HAP-1 (cell line): ENCODE results near the gene FANCD2OS.
"Not testable (repeated sequence)": the region's sequence is repeated elsewhere in the genome, so short reads cannot be mapped to it uniquely, and the experiment has no call there.

Experiments used
- DNase-seq, 2 experiments: peaks; one replicate each; pipeline ENCODE4 v3.0.0-alpha.2; 2016 to 2020; ENCODE audit warnings: low spot score in 2 of 2
- H3K27me3 ChIP-seq: fragments of 250-450 bp; sonication (Bioruptor Pico); 2 replicates; pipeline ENCODE4 v1.5.1; 2020; ENCODE audit warnings: low read depth, mild to moderate bottlenecking, moderate library complexity
- H3K36me3 ChIP-seq: fragments of 250-450 bp; sonication (Bioruptor Pico); replicated peaks from 2 replicates; pipeline ENCODE4 v1.5.1; 2020; ENCODE audit warnings: mild to moderate bottlenecking
- H3K4me1 ChIP-seq: fragments of 250-450 bp; sonication (Bioruptor Pico); 2 replicates; pipeline ENCODE4 v1.5.1; 2020; ENCODE audit warnings: mild to moderate bottlenecking
- H3K4me3 ChIP-seq: fragments of 250-450 bp; sonication (Bioruptor Pico); 2 replicates; pipeline ENCODE4 v1.5.1; 2020; ENCODE audit warnings: mild to moderate bottlenecking, moderate library complexity
- H3K9me3 ChIP-seq: fragments of 250-450 bp; sonication (Bioruptor Pico); 2 replicates; pipeline ENCODE4 v1.5.1; 2020; ENCODE audit warnings: mild to moderate bottlenecking, moderate library complexity
- in situ Hi-C: fragments of 300-500 bp; cut with MboI; formaldehyde crosslinking; loops from 3 replicates; pipeline ENCODE4 v1.14.3; 2020; ENCODE audit warnings: low sequenced_read_pairs, inconsistent platforms, mixed read lengths

The FANCD2OS gene, protein sequence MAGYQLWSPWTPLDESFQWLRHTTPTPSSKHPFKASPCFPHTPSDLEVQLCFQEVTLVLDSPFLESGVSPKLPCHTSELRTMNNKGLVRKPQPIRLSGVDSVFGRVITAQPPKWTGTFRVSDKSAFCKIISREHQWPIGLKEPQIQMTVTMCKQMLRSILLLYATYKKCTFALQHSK

DNA sequence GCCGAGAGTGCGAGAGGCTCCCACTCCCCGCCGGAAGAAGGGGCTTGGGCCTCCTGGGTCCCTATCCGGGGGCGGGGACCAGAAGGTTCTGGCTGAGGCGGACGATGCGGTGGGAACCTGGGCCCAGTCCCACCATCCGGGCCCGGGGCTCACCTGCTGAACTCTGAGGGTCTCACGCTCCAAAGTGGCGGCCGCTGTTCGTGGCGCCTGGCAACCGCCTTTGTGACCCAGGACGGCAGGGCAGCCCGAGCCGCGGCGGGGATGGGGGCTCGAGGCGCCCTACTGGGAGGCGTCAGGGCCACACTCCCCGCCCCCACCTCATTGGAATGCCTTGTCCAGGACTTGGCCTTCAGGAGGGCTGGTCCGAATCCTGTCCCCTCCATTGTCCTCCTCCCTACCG is at the start of gene FANCD2OS:
TSS of gene FANCD2OS (minus strand) at position 165 of the 400 bp plus-strand sequence. CDS start 3,481 bp downstream, outside the sequence.
- no peaks in the 10 kb centered on the region; the same call in 1 of the 2 replicates for H3K36me3 ChIP-seq
- H3K9me3 ChIP-seq, result no peaks in the 10 kb centered on the region
- in situ Hi-C loops, result no loop called here
- no peak for DNase-seq
- no peaks in the 10 kb centered on the region for H3K27me3 ChIP-seq
- no peak within 1 kb of the TSS for H3K4me3 ChIP-seq
- no peaks in the 10 kb centered on the region for H3K4me1 ChIP-seq

- Histone ChIP-seq H3K4me1 (no peaks in the 10 kb centered on the region), H3K27me3 (no peaks in the 10 kb centered on the region), H3K36me3 (peaks cover 8% of the 10 kb centered on the region), H3K4me3 (no peak overlapping the region), H3K9me3 (no peaks in the 10 kb centered on the region)
- DNase-seq, result no peak
- in situ Hi-C loops, result no loop called here
Observed at GRCh38 chr3:10157031-10157430, 49.0 kb upstream of the FANCD2OS start.

DNA sequence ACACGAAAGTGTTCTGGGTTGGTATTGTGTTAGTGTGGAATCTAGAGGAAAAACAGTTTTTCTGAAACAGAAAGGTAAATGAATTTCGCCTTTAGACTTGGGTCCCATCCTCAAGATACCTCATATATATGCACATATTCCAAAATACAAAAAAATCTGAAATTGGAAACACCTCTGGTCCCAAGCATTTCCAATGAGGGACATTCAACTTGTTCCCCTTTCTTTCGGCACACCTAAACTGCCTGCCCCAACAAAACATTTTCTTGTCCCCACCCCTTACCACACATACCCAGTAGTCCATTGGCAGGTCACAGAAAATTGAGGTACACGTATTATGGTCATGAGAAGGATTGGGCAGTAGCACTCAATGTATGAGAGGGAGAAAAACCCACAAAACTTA is 47.6 kb upstream of the FANCD2OS start:
- Histone ChIP-seq H3K27me3 (no peaks in the 10 kb centered on the region), H3K4me3 (no peak overlapping the region), H3K4me1 (no peaks in the 10 kb centered on the region), H3K36me3 (peaks cover 22% of the 10 kb centered on the region), H3K9me3 (no peaks in the 10 kb centered on the region)
- DNase-seq, result no peak
- in situ Hi-C loops, result no loop called here

- no peaks in the 10 kb centered on the region for H3K27me3 ChIP-seq
- in situ Hi-C loops, result no loop called here
- no peaks in the 10 kb centered on the region for H3K4me1 ChIP-seq
- H3K36me3 ChIP-seq, result peaks cover 28% of the 10 kb centered on the region
- H3K4me3 ChIP-seq, result no peak overlapping the region
- DNase-seq, result no peak
- no peaks in the 10 kb centered on the region for H3K9me3 ChIP-seq
Observed at GRCh38 chr3:10155123-10155472, 47.0 kb upstream of the FANCD2OS start.

DNA sequence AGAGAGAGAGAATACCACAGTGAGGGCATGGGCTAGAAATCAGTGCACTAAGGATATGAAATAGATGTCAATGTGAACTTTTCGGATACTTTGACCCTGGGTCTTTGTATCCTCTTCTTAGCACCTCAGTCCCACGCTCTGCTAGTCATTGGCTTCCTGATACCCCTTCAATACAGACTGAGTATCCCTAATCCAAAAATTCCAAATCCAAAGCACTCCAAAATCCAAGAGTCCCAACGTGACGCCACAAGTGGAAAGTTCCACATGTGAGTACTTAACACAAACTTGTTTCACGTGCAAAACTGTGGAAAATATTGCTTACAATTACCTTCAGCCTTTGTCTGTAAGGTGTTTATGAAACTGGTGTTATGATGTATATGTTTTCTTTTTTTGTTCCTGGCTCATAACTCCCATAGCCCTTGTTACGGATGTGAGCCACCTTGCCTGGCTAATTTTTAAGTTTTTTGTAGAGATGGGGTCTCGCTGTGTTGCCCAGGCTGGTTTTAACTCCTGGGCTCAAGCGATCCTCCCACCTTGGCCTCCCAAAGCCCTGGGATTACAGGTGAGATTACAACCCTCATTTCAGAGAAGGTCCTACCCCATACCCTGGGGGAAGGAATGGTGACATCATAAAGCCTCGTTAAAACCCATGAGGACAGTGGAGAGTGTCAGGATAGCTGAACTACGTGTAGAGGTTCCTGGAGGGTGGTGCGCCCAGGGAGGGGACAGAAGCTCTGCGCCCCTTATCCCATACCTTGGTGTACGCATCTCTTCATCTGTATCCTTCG is 46.5 kb upstream of the FANCD2OS start:
- Histone ChIP-seq H3K4me1 (no peaks in the 10 kb centered on the region), H3K36me3 (peaks cover 33% of the 10 kb centered on the region), H3K27me3 (no peaks in the 10 kb centered on the region), H3K4me3 (no peak overlapping the region), H3K9me3 (no peaks in the 10 kb centered on the region)
- in situ Hi-C loops, result no loop called here
- DNase-seq, result no peak

DNA sequence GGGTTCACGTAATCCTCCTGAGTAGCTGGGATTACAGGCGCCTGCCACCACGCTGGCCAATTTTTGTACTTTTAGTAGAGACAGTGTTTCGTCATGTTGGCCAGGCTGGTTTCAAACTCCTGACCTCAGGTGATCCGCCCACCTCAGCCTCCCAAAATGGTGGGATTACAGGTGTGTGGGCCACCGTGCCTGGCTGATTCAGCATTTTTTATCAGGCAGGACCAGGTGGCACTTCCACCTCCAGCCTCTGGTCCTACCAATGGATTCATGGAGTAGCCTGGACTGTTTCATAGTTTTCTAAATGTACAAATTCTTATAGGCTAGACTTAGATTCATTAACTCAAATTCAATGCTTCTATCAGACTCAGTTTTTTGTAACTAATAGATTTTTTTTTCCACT is 42.9 kb upstream of the FANCD2OS start:
- in situ Hi-C loops, result no loop called here
- no peaks in the 10 kb centered on the region for H3K4me1 ChIP-seq
- no peak for DNase-seq
- peaks cover 57% of the 10 kb centered on the region for H3K36me3 ChIP-seq
- H3K4me3 ChIP-seq, result no peak overlapping the region
- no peaks in the 10 kb centered on the region for H3K27me3 ChIP-seq
- H3K9me3 ChIP-seq, result no peaks in the 10 kb centered on the region

DNA sequence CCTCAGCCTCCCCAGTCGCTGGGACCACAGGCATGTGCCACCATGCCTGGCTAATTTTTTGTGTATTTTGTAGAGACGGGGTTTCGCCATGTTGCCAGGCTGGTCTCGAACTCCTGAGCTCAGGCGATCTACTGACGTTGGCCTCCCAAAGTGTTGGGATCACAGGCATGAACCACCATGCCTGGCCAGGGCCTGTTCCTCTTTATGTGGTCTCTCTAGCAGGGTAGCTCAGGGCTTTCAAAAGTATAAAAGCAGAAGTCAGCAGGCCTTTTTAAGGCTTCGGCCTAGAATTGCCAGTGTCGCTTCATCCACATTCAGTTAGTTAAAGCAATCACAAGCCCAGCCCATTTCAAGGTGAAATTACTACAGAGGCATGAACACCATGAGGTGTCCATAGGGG is 41.2 kb upstream of the FANCD2OS start:
- H3K4me3 ChIP-seq, result no peak overlapping the region
- DNase-seq, result no peak
- H3K9me3 ChIP-seq, result no peaks in the 10 kb centered on the region
- no peaks in the 10 kb centered on the region for H3K27me3 ChIP-seq
- H3K36me3 ChIP-seq, result peaks cover 70% of the 10 kb centered on the region
- in situ Hi-C loops, result no loop called here
- H3K4me1 ChIP-seq, result no peaks in the 10 kb centered on the region

DNA sequence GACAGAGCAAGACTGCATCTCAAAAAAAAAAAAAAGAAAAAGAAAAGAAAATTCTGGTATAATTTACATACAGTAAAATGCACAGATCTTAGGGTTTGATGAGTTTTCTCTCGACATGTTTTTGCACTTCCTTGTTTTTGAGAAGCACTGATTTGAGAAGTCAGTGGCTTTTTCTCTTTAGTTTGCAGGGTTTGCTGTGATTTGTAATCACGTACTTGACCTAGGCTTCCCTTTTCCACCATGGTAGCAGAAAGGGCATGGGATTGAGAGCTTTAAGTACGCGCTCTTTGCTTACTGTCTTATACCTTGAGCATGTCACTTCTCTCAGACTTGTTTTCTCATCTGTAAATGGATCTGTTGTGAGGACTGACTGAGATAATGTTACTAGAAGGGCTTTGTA is 37.6 kb upstream of the FANCD2OS start:
- in situ Hi-C loops, result no loop called here
- Histone ChIP-seq H3K4me1 (peaks cover 2% of the 10 kb centered on the region; the same call in 1 of the 2 replicates), H3K27me3 (no peaks in the 10 kb centered on the region), H3K4me3 (no peak overlapping the region), H3K36me3 (peaks cover 48% of the 10 kb centered on the region), H3K9me3 (no peaks in the 10 kb centered on the region)
- DNase-seq, result no peak

- DNase-seq, result peak; percentile 34 to 43
- peak overlapping the region; percentile 94 for H3K4me3 ChIP-seq
- H3K4me1 ChIP-seq, result peaks cover 2% of the 10 kb centered on the region; the same call in 1 of the 2 replicates
- no peaks in the 10 kb centered on the region for H3K27me3 ChIP-seq
- no peaks in the 10 kb centered on the region for H3K9me3 ChIP-seq
- in situ Hi-C loops, result no loop called here
- H3K36me3 ChIP-seq, result peaks cover 27% of the 10 kb centered on the region
Observed at GRCh38 chr3:10142707-10143560, 34.9 kb upstream of the FANCD2OS start.

GRCh38 chr3:10140996-10141546 is 33.0 kb upstream of the FANCD2OS start:
- H3K9me3 ChIP-seq, result no peaks in the 10 kb centered on the region
- H3K27me3 ChIP-seq, result no peaks in the 10 kb centered on the region
- peaks cover 2% of the 10 kb centered on the region; the same call in 1 of the 2 replicates for H3K4me1 ChIP-seq
- peaks cover 12% of the 10 kb centered on the region for H3K36me3 ChIP-seq
- no peak overlapping the region; the same call in 1 of the 2 replicates for H3K4me3 ChIP-seq
- in situ Hi-C loops, result no loop called here
- DNase-seq, result no peak

GRCh38 chr3:10137178-10137577 is 29.1 kb upstream of the FANCD2OS start:
- Histone ChIP-seq H3K9me3 (no peaks in the 10 kb centered on the region), H3K4me1 (no peaks in the 10 kb centered on the region), H3K4me3 (no peak overlapping the region), H3K36me3 (no peaks in the 10 kb centered on the region; the same call in 1 of the 2 replicates), H3K27me3 (no peaks in the 10 kb centered on the region)
- no peak for DNase-seq
- in situ Hi-C loops, result no loop called here

DNA sequence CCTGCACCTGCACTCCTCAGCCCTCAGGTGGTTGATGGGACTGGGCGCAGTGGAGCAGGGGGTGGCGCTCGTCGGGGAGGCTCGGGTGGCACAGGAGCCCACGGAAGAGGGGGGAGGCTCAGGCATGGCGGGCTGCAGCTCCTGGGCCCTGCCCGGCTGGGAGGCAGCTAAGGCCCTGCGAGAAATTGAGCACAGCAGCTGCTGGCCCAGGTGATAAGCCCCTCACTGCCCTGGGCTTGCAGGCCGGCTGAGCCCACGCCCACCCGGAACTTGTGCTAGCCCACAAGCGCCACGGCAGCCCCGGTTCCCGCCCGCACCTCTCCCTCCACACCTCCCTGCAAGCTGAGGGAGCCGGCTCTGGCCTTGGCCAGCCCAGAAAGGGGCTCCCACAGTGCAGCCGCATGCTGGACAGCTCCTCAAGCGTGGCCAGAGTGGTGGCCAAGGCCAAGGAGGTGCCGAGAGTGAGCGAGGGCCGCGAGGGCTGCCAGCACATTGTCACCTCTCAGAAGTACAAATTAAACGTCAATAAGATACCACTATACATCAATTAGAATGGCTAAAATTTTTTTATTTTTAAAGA is 28.5 kb upstream of the FANCD2OS start:
- Histone ChIP-seq H3K4me1 (no peaks in the 10 kb centered on the region), H3K36me3 (no peaks in the 10 kb centered on the region), H3K9me3 (no peaks in the 10 kb centered on the region), H3K4me3 (no peak overlapping the region), H3K27me3 (no peaks in the 10 kb centered on the region)
- no peak for DNase-seq
- in situ Hi-C loops, result no loop called here

- H3K36me3 ChIP-seq, H3K9me3 ChIP-seq, in situ Hi-C loops, DNase-seq, H3K4me3 ChIP-seq, H3K4me1 ChIP-seq, H3K27me3 ChIP-seq: not testable (repeated sequence)
Observed at GRCh38 chr3:10135872-10136271, 27.8 kb upstream of the FANCD2OS start.
